Measurements from ENCODE around the gene TRPM2. TPM values are rescaled to one million over a fixed set of nuclear protein-coding genes. Genes with fewer than 3 reads are reported as not detected.

TRPM2 gene
- total and polyA plus RNA-seq, 2 of the 4 experiments (the other 2 are of a cell fraction): not detected

DNA sequence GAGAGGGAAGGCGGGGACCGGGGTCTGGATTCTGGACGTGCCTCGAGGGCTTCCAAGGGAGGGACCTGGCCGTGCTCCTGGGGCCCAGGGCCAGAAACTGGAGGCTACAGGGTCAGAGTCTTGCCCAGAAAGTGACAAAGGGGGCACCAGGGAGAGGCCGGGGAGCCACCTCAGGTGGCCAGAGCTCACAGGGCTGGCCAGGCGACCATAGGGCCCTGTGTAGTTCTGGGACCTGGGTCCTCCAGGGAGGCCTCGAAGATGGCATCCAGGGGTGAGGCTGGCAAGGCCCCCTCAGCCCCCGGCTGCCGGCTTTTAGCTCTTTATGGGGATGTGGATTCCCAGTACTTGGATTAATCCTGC lies 87.6 kb downstream of the TRPM2 start:
- CTCF ChIA-PET: no interaction called here
- Histone ChIP-seq H2BK5ac (ENCODE audit: low read depth, low read length, poor library complexity, severe bottlenecking) (no peak overlapping the region), H4K91ac (ENCODE audit: insufficient read depth, low read depth, low read length) (no peak overlapping the region), H3K36me3 (ENCODE audit: control insufficient read depth, insufficient read depth, low read length) (no peaks in the 10 kb centered on the region), H3K79me1 (ENCODE audit: low read depth in 1 of 2, low read length in 2 of 2) (no peaks in the 10 kb centered on the region), H2BK120ac (ENCODE audit: low read depth, low read length) (no peak overlapping the region), H3K14ac (replicated peaks; ENCODE audit: low read depth, low read length) (no peak overlapping the region), H2AK9ac (replicated peaks; ENCODE audit: low read depth, low read length, poor library complexity) (no peak overlapping the region), H4K20me1 (ENCODE audit: insufficient read depth, low read length) (no peaks in the 10 kb centered on the region), H3K18ac (ENCODE audit: low read depth, low read length) (no peak overlapping the region), H3K27ac (ENCODE audit: insufficient read depth, low read length) (no peak overlapping the region), H3K4ac (ENCODE audit: low read depth, low read length) (no peak overlapping the region), H3K4me2 (ENCODE audit: low read depth, low read length) (no peak overlapping the region), H2BK20ac (ENCODE audit: low read depth, low read length) (no peak overlapping the region), H2BK15ac (ENCODE audit: low read depth, low read length) (no peak overlapping the region), H2AFZ (replicated peaks; ENCODE audit: low read length, poor library complexity) (no peak overlapping the region), H4K8ac (ENCODE audit: low read depth in 2 of 2, low read length in 2 of 2) (no peak overlapping the region), H3K9ac (ENCODE audit: low read depth, low read length) (no peak overlapping the region), H3K4me3 (ENCODE audit: insufficient read depth, low read depth, low read length) (no peak overlapping the region), H2AK5ac (ENCODE audit: low read depth, low read length) (no peak overlapping the region), H3K9me3 (ENCODE audit: control insufficient read depth, insufficient read depth, low read length) (peaks cover 8% of the 10 kb centered on the region), H3K4me1 (ENCODE audit: control insufficient read depth, insufficient read depth, low read length) (no peaks in the 10 kb centered on the region), H4K5ac (ENCODE audit: low read depth, low read length) (no peak overlapping the region), H3K23ac (ENCODE audit: low read depth, low read length) (no peak overlapping the region), H3K27me3 (ENCODE audit: control insufficient read depth, insufficient read depth, low read length) (no peaks in the 10 kb centered on the region), H3K56ac (ENCODE audit: extremely low read depth, insufficient read depth, low read length) (no peak overlapping the region), H3K9me1 (ENCODE audit: insufficient read depth, low read length) (no peaks in the 10 kb centered on the region)
- DNase-seq: no peak
- TF ChIP-seq MXI1 (IDR thresholded peaks at IDR 0.05; ENCODE audit: borderline replicate concordance, low read depth, low read length) (no peak), CEBPB (IDR thresholded peaks at IDR 0.05; ENCODE audit: low read depth, low read length) (no peak), CHD1 (IDR thresholded peaks at IDR 0.05; ENCODE audit: low read depth, low read length) (no peak), MAFK (IDR thresholded peaks at IDR 0.05; ENCODE audit: low read depth, low read length) (no peak), SMC3 (IDR thresholded peaks at IDR 0.05; ENCODE audit: low read depth, low read length) (no peak), FOS (IDR thresholded peaks at IDR 0.05; ENCODE audit: low read depth, low read length) (no peak)
- TF ChIP-seq, protein P1, sequence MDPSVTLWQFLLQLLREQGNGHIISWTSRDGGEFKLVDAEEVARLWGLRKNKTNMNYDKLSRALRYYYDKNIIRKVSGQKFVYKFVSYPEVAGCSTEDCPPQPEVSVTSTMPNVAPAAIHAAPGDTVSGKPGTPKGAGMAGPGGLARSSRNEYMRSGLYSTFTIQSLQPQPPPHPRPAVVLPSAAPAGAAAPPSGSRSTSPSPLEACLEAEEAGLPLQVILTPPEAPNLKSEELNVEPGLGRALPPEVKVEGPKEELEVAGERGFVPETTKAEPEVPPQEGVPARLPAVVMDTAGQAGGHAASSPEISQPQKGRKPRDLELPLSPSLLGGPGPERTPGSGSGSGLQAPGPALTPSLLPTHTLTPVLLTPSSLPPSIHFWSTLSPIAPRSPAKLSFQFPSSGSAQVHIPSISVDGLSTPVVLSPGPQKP (IDR thresholded peaks at IDR 0.05; ENCODE audit: borderline replicate concordance, low read depth, low read length): no peak
- intact Hi-C loops (cut with micrococcal nuclease) (no loop called here), in situ Hi-C loops (cut with MboI; ENCODE audit: low sequenced_read_pairs) (no loop called here), dilution Hi-C loops (cut with HindIII; ENCODE audit: low sequenced_read_pairs, unreplicated experiment) (no loop called here)
- no peak for ATAC-seq (ENCODE audit: low read depth)
- no TSS peak for BruUV-seq (replicated peaks)
- WGBS, 2 experiments (ENCODE audit: extremely low coverage in 2 of 2, insufficient read length in 1 of 2): 36% methylated on average over 6 of the region's 10 CpGs; no CpG with 5 or more reads in 1 of the 2 experiments
- POLR2A ChIA-PET (ENCODE audit: unreplicated experiment): no interaction called here

All from IMR-90 (cell line).